Peyer's patch (tissue), 4 donors: ENCODE results near the gene MTNR1B.

Experiments used
- CTCF ChIP-seq, 6 experiments: fragments of 450-650 bp in 4 of 6; fragments of 200-600 bp in 2 of 6; sonication (generic) in 1 of 6; IDR thresholded peaks; one replicate each; pipeline ENCODE4 v1.5.1; 2017 to 2019; ENCODE audit warnings: antibody characterized with exemption in 6 of 6, mild to moderate bottlenecking in 3 of 6, moderate library complexity in 1 of 6
- POLR2A ChIP-seq, 2 donors: fragments of 450-650 bp; IDR thresholded peaks; one replicate each; pipeline ENCODE4 v1.5.1; 2017; ENCODE audit warnings: antibody characterized with exemption in 2 of 2, mild to moderate bottlenecking in 2 of 2, moderate library complexity in 2 of 2

- no peak for TF ChIP-seq CTCF (IDR thresholded peaks at IDR 0.05)
- TF ChIP-seq POLR2A (IDR thresholded peaks at IDR 0.05), result no peak
Observed at GRCh38 chr11:93000511-93001476, 31.3 kb downstream of the MTNR1B start.
